GM12875 (cell line): ENCODE results near the gene PSMD1.

Source experiments
- H3K4me3 ChIP-seq: one replicate; pipeline ENCODE4 v1.5.1; 2011; ENCODE audit warnings: low read depth, low read length, control low read depth
- CTCF ChIP-seq: IDR thresholded peaks from 2 replicates; pipeline ENCODE4 v1.5.1; 2011; ENCODE audit warnings: low read depth, mild to moderate bottlenecking, control low read depth, inconsistent platforms, low read length, moderate library complexity, borderline replicate concordance; ENCODE audit not compliant: insufficient read depth

PSMD1 gene

GRCh38 chr2:231049286-231050017 lies 7.2 kb upstream of the PSMD1 start:
- no peak overlapping the region for H3K4me3 ChIP-seq
- no peak for TF ChIP-seq CTCF

GRCh38 chr2:231050018-231050901 lies 6.4 kb upstream of the PSMD1 start:
- no peak overlapping the region for H3K4me3 ChIP-seq
- no peak for TF ChIP-seq CTCF

- TF ChIP-seq CTCF = no peak
Measured at GRCh38 chr2:231051116-231051515, 5.6 kb upstream of the PSMD1 start.

GRCh38 chr2:231052494-231053451 lies 3.9 kb upstream of the PSMD1 start:
- peak overlapping the region; percentile 61 for H3K4me3 ChIP-seq
- TF ChIP-seq CTCF = peak; percentile 97

More at GRCh38 chr2:231051116-231051515, 5.6 kb upstream of the PSMD1 start:
- H3K4me3 ChIP-seq = no peak overlapping the region

- no peak for TF ChIP-seq CTCF
- no peak overlapping the region for H3K4me3 ChIP-seq
Measured at GRCh38 chr2:231053846-231054245, 2.8 kb upstream of the PSMD1 start.

- peak overlapping the region; percentile 88 for H3K4me3 ChIP-seq
- TF ChIP-seq CTCF = no peak
Measured at GRCh38 chr2:231057590-231057989, 923 bp downstream of the PSMD1 start.
